Ishikawa (cell line): Measurements from ENCODE around the gene SLC7A14.
A peak's percentile ranks its signal among the peaks of the same experiment; 100 is the strongest.

Experiments used
- CEBPB ChIP-seq: IDR thresholded peaks from 2 replicates; pipeline ENCODE4 v1.6.1; 2012
- CREB1 ChIP-seq: IDR thresholded peaks from 2 replicates; pipeline ENCODE4 v1.6.1; 2012; ENCODE audit warnings: low read depth
- EP300 ChIP-seq: IDR thresholded peaks from 2 replicates; pipeline ENCODE4 v1.6.1; 2012; ENCODE audit warnings: borderline replicate concordance
- MAX ChIP-seq: IDR thresholded peaks from 2 replicates; pipeline ENCODE4 v1.6.1; 2012
- NFIC ChIP-seq: IDR thresholded peaks from 2 replicates; pipeline ENCODE4 v1.6.1; 2012
- RAD21 ChIP-seq: IDR thresholded peaks from 2 replicates; pipeline ENCODE4 v1.6.1; 2012; ENCODE audit warnings: low read depth
- REST ChIP-seq: IDR thresholded peaks from 2 replicates; pipeline ENCODE4 v1.6.1; 2012; ENCODE audit warnings: low read depth, mild to moderate bottlenecking
- TAF1 ChIP-seq: IDR thresholded peaks from 2 replicates; pipeline ENCODE4 v1.6.1; 2012; ENCODE audit warnings: low read depth, mild to moderate bottlenecking
- TCF12 ChIP-seq: IDR thresholded peaks from 2 replicates; pipeline ENCODE4 v1.6.1; 2012; ENCODE audit warnings: low read depth
- TEAD4 ChIP-seq: IDR thresholded peaks from 2 replicates; pipeline ENCODE4 v1.6.1; 2012
- USF1 ChIP-seq: IDR thresholded peaks from 2 replicates; pipeline ENCODE4 v1.6.1; 2012
- YY1 ChIP-seq: IDR thresholded peaks from 2 replicates; pipeline ENCODE4 v1.6.1; 2012; ENCODE audit warnings: low read depth
- ZBTB7A ChIP-seq: IDR thresholded peaks from 2 replicates; pipeline ENCODE4 v1.6.1; 2012; ENCODE audit warnings: low read depth

GRCh38 chr3:170499562-170500156, 86.2 kb downstream of the SLC7A14 start:
- TF ChIP-seq MAX: no peak
- no peak for TF ChIP-seq CREB1
- no peak for TF ChIP-seq CEBPB
- no peak for TF ChIP-seq YY1
- TF ChIP-seq REST: no peak
- TF ChIP-seq EP300: no peak
- no peak for TF ChIP-seq NFIC
- TF ChIP-seq TAF1: no peak
- no peak for TF ChIP-seq TCF12
- TF ChIP-seq RAD21: peak; percentile 83
- no peak for TF ChIP-seq ZBTB7A
- no peak for TF ChIP-seq USF1
- TF ChIP-seq TEAD4: no peak
